IMR-90 (cell line): Measurements from ENCODE around the gene DAZL. TPM values are rescaled to one million over a fixed set of nuclear protein-coding genes. Genes with fewer than 3 reads are reported as not detected.

Experiments used
- ATAC-seq: fragments of 200-7000 bp; cut with Tn5 transposase; 2 replicates; pipeline ENCODE4 v1.9.1; 2020; ENCODE audit warnings: low read depth, mild to moderate bottlenecking, moderate library complexity
- BruUV-seq: library from RNA; stranded (reverse); fragments of 400-500 nt; replicated peaks from 2 replicates; lab custom pipeline; 2021; lab: Mats Ljungman, UMichigan
- CTCF ChIA-PET: fragments of 300-600 bp; formaldehyde crosslinking; extraction: SDS; loops from one replicate; lab custom pipeline; 2021; ENCODE audit warnings: antibody characterized with exemption; lab: Yijun Ruan, JAX
- POLR2A ChIA-PET: fragments of 300-600 bp; sonication (Branson Sonifier 250); formaldehyde crosslinking; loops from one replicate; lab custom pipeline; 2022; ENCODE audit warnings: antibody characterized with exemption; ENCODE audit not compliant: unreplicated experiment; lab: Charles Lee
- DNase-seq: peaks from one replicate; pipeline ENCODE4 v3.0.0; 2013
- H2AFZ ChIP-seq: replicated peaks from 2 replicates; pipeline ENCODE3; 2013; ENCODE audit warnings: low read length, mild to moderate bottlenecking; ENCODE audit not compliant: poor library complexity
- H2AK5ac ChIP-seq: 2 replicates; pipeline ENCODE4 v1.6.1; 2013; ENCODE audit warnings: low read depth, low read length, inconsistent platforms
- H2AK9ac ChIP-seq: replicated peaks from 2 replicates; pipeline ENCODE3; 2013; ENCODE audit warnings: mild to moderate bottlenecking, low read depth, low read length, moderate library complexity; ENCODE audit not compliant: poor library complexity
- H2BK120ac ChIP-seq: 2 replicates; pipeline ENCODE4 v1.6.1; 2013; ENCODE audit warnings: low read depth, low read length, inconsistent platforms
- H2BK15ac ChIP-seq: 3 replicates; pipeline ENCODE4 v1.6.1; 2013; ENCODE audit warnings: low read depth, low read length, inconsistent platforms
- H2BK20ac ChIP-seq: 2 replicates; pipeline ENCODE4 v1.6.1; 2013; ENCODE audit warnings: low read depth, mild to moderate bottlenecking, inconsistent platforms, low read length, moderate library complexity
- H2BK5ac ChIP-seq: 2 replicates; pipeline ENCODE4 v1.6.1; 2013; ENCODE audit warnings: mild to moderate bottlenecking, low read depth, low read length, inconsistent platforms; ENCODE audit not compliant: poor library complexity, severe bottlenecking
- H3K14ac ChIP-seq: replicated peaks from 2 replicates; pipeline ENCODE4 v1.6.1; 2013; ENCODE audit warnings: low read depth, low read length, inconsistent platforms
- H3K18ac ChIP-seq: 2 replicates; pipeline ENCODE4 v1.6.1; 2013; ENCODE audit warnings: low read depth, low read length, control low read depth
- H3K23ac ChIP-seq: 2 replicates; pipeline ENCODE4 v1.6.1; 2013; ENCODE audit warnings: low read depth, low read length, inconsistent platforms
- H3K27ac ChIP-seq: 2 replicates; pipeline ENCODE4 v1.5.1; 2013; ENCODE audit warnings: mild to moderate bottlenecking, control low read depth, low read length; ENCODE audit not compliant: insufficient read depth
- H3K27me3 ChIP-seq: 2 replicates; pipeline ENCODE4 v1.6.1; 2013; ENCODE audit warnings: low read length; ENCODE audit not compliant: control insufficient read depth, insufficient read depth
- H3K36me3 ChIP-seq: 2 replicates; pipeline ENCODE4 v1.6.1; 2013; ENCODE audit warnings: low read length, mixed read lengths; ENCODE audit not compliant: control insufficient read depth, insufficient read depth
- H3K4ac ChIP-seq: 2 replicates; pipeline ENCODE4 v1.6.1; 2013; ENCODE audit warnings: low read depth, low read length, inconsistent platforms
- H3K4me1 ChIP-seq: 2 replicates; pipeline ENCODE4 v1.6.1; 2013; ENCODE audit warnings: low read length, mixed read lengths; ENCODE audit not compliant: control insufficient read depth, insufficient read depth
- H3K4me2 ChIP-seq: 2 replicates; pipeline ENCODE4 v1.6.1; 2013; ENCODE audit warnings: low read depth, mild to moderate bottlenecking, control low read depth, low read length, moderate library complexity
- H3K4me3 ChIP-seq: 2 replicates; pipeline ENCODE4 v1.5.1; 2013; ENCODE audit warnings: low read depth, mild to moderate bottlenecking, control low read depth, low read length, moderate library complexity; ENCODE audit not compliant: insufficient read depth
- H3K56ac ChIP-seq: 2 replicates; pipeline ENCODE4 v1.6.1; 2013; ENCODE audit warnings: low read length, inconsistent platforms; ENCODE audit not compliant: insufficient read depth; ENCODE audit errors: extremely low read depth
- H3K79me1 ChIP-seq, 2 experiments: 2 replicates each; pipeline ENCODE4 v1.6.1; 2013; ENCODE audit warnings: low read length in 2 of 2, inconsistent platforms in 1 of 2, low read depth in 1 of 2
- H3K9ac ChIP-seq: 2 replicates; pipeline ENCODE4 v1.6.1; 2013; ENCODE audit warnings: low read depth, low read length, control low read depth
- H3K9me1 ChIP-seq: 2 replicates; pipeline ENCODE4 v1.6.1; 2013; ENCODE audit warnings: low read length, inconsistent platforms; ENCODE audit not compliant: insufficient read depth
- H3K9me3 ChIP-seq: 2 replicates; pipeline ENCODE4 v1.6.1; 2013; ENCODE audit warnings: low read length; ENCODE audit not compliant: control insufficient read depth, insufficient read depth
- H4K20me1 ChIP-seq: 2 replicates; pipeline ENCODE4 v1.6.1; 2013; ENCODE audit warnings: low read length, inconsistent platforms; ENCODE audit not compliant: insufficient read depth
- H4K5ac ChIP-seq: 2 replicates; pipeline ENCODE4 v1.6.1; 2013; ENCODE audit warnings: mild to moderate bottlenecking, low read depth, low read length, control low read depth
- H4K8ac ChIP-seq, 2 experiments: 2 replicates each; pipeline ENCODE4 v1.6.1; 2013; ENCODE audit warnings: low read depth in 2 of 2, low read length in 2 of 2, control low read depth in 1 of 2, inconsistent platforms in 1 of 2
- H4K91ac ChIP-seq: 2 replicates; pipeline ENCODE4 v1.6.1; 2013; ENCODE audit warnings: low read depth, low read length, inconsistent platforms; ENCODE audit not compliant: insufficient read depth
- FOS ChIP-seq: fragments of 150-350 bp; IDR thresholded peaks from 2 replicates; pipeline ENCODE4 v1.6.1; 2016; ENCODE audit warnings: low read depth, low read length
- SMC3 ChIP-seq: fragments of 150-350 bp; IDR thresholded peaks from 2 replicates; pipeline ENCODE4 v1.6.1; 2016; ENCODE audit warnings: low read depth, mild to moderate bottlenecking, antibody characterized with exemption, low read length, moderate library complexity
- USF2 ChIP-seq: fragments of 150-350 bp; IDR thresholded peaks from 2 replicates; pipeline ENCODE4 v1.6.1; 2017; ENCODE audit warnings: mild to moderate bottlenecking, antibody characterized with exemption, low read length, low read depth
- WGBS, 2 experiments: methylation state at CpG; one replicate each; pipeline versions ENCODE4 v1.1.5 to v1.1.7; 2013; ENCODE audit warnings: missing lambda C conversion rate in 2 of 2; ENCODE audit not compliant: insufficient read length in 1 of 2; ENCODE audit errors: extremely low coverage in 2 of 2; 5-methylcytosine and 5-hydroxymethylcytosine counted together
- dilution Hi-C: fragments of 300-500 bp; cut with HindIII; formaldehyde crosslinking; loops from one replicate; pipeline ENCODE4 v1.14.3; 2018; ENCODE audit warnings: low sequenced_read_pairs; ENCODE audit not compliant: unreplicated experiment
- in situ Hi-C: fragments of 300-500 bp; cut with MboI; formaldehyde crosslinking; loops from 3 replicates; pipeline ENCODE4 v1.14.3; 2019; ENCODE audit warnings: low sequenced_read_pairs, inconsistent platforms, mixed read lengths
- intact Hi-C: fragments of 100-400 bp; cut with micrococcal nuclease; formaldehyde crosslinking; loops from 2 replicates; pipeline ENCODE4 v1.10.0; 2022
- polyA plus RNA-seq, 3 experiments: library from polyadenylated mRNA; depleted of rRNA; stranded (reverse); fragments of >200 nt; gene quantifications; 2 replicates each; pipeline ENCODE4 v1.2.3, GENCODE V29; 2012; ENCODE audit warnings: low replicate concordance in 1 of 3
- total RNA-seq: library from RNA; depleted of rRNA; stranded (reverse); fragments of >200 nt; gene quantifications from 2 replicates; pipeline ENCODE4 v1.2.3, GENCODE V29; 2012

The DAZL gene
- total and polyA plus RNA-seq, 2 of the 4 experiments (the other 2 are of a cell fraction) = not detected

- H3K36me3 ChIP-seq = no peaks in the 10 kb centered on the region
- no peak overlapping the region for H3K18ac ChIP-seq
- TF ChIP-seq USF2 (no peak), SMC3 (0 out of 2 replicates have a peak, but pooled peaks have one; percentile 10), FOS (peak; percentile 65; the same call in 1 of the 2 replicates)
- H2AK9ac ChIP-seq = no peak overlapping the region
- H2AK5ac ChIP-seq = no peak overlapping the region
- no peak overlapping the region for H3K9ac ChIP-seq
- dilution Hi-C loops (loop anchor here (25.0 kb wide), 1 partner anchor 261 kb away; no protein-coding TSS in a partner anchor), in situ Hi-C loops (loop anchor here (25.0 kb wide), 1 partner anchor 711 kb away; no protein-coding TSS in a partner anchor), intact Hi-C loops (no loop called here)
- no peak overlapping the region for H2BK120ac ChIP-seq
- WGBS, 2 experiments = no CpG with 5 or more reads among the region's 4 CpGs
- no peak overlapping the region for H3K14ac ChIP-seq
- H3K27ac ChIP-seq = no peak overlapping the region
- no peak overlapping the region for H3K4me2 ChIP-seq
- H3K4me3 ChIP-seq = no peak overlapping the region
- no peak overlapping the region for H4K91ac ChIP-seq
- ATAC-seq (0 out of 2 replicates have a peak, but pooled peaks have one; percentile 24), DNase-seq (peak; percentile 85)
- H3K4me1 ChIP-seq = no peaks in the 10 kb centered on the region; the same call in 1 of the 2 replicates
- H2BK15ac ChIP-seq = no peak overlapping the region
- H2BK5ac ChIP-seq = no peak overlapping the region
- H3K9me3 ChIP-seq = no peaks in the 10 kb centered on the region
- H2BK20ac ChIP-seq = no peak overlapping the region
- no TSS peak for BruUV-seq
- H3K9me1 ChIP-seq = no peaks in the 10 kb centered on the region
- ChIA-PET POLR2A (no interaction called here), CTCF (interaction anchor here (2.8 kb wide), 1 partner anchor 258 kb away, joined by 18 read pairs; no protein-coding TSS in a partner anchor)
- H2AFZ ChIP-seq = no peak overlapping the region
- no peaks in the 10 kb centered on the region for H3K79me1 ChIP-seq
- no peak overlapping the region for H3K23ac ChIP-seq
- H4K8ac ChIP-seq = no peak overlapping the region
- no peaks in the 10 kb centered on the region for H4K20me1 ChIP-seq
- no peak overlapping the region for H3K56ac ChIP-seq
- H3K27me3 ChIP-seq = peaks cover 22% of the 10 kb centered on the region
- no peak overlapping the region for H3K4ac ChIP-seq
- no peak overlapping the region for H4K5ac ChIP-seq
Measured at GRCh38 chr3:16548721-16549120, 56.5 kb downstream of the DAZL start.
